Activated CD4-positive, alpha-beta T cell treated with anti-CD3 and anti-CD28 coated beads for 4 hours (primary cell): Measurements from ENCODE around the gene CTSW.
A peak's percentile ranks its signal among the peaks of the same experiment; 100 is the strongest.

Experiments
- DNase-seq, 2 donors: peaks; one replicate each; pipeline ENCODE4 v3.0.0-alpha.2; 2020

Gene CTSW

GRCh38 chr11:65868076-65868667 lies 11.5 kb upstream of the CTSW start:
- DNase-seq, result no peak

GRCh38 chr11:65868907-65869306 lies 10.7 kb upstream of the CTSW start:
- DNase-seq, result no peak

- no peak for DNase-seq
Observed at GRCh38 chr11:65869643-65870306, 9.9 kb upstream of the CTSW start.

- DNase-seq, result no peak
Observed at GRCh38 chr11:65870307-65870658, 9.4 kb upstream of the CTSW start.

DNA sequence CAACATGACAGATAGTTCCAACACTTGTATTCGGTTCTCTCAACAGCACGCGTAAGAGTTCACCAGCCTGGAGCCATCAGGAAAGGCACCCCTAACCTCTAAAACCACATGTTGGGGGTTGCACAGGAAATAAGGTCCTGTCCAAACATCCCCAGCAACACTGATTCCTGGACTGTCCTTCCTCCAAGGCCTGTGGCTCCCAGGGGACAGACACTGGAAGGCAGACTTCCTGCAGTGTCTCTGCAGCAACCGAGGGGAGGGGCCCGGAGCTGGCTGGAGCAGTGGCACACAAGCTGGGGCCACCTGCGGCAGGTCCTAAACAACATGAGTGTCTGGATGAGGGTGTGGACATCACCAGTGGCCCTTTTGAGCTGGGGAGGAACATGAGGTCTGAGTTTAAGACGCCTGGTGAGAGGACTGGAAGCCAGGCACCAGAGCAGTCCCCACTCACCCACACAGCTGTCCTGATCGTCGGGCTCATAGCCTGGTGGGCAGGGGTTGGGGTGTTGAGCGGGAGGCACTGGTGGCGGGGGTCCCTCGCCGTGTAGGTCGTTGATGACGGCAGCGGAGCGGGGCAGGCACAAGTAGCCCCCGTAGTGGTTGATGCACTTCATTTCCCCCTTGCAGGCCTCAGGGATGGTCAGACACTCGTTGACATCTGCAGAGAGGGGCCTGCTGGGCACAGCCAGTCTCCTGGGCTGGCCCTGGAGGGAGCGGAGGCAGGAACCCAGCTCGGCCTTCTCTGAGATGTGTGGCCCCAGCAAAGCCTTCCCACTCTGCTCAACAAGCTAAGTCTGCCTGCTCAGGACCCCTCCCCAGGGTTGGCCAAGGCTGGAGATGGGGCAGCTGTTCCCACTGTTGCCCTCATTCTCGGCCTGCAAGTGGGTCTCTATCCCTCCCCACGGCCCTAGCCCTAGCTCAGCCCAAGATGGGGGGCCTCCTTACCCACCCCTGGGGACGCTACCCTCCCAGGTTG lies 8.6 kb upstream of the CTSW start:
- DNase-seq, result no peak

DNA sequence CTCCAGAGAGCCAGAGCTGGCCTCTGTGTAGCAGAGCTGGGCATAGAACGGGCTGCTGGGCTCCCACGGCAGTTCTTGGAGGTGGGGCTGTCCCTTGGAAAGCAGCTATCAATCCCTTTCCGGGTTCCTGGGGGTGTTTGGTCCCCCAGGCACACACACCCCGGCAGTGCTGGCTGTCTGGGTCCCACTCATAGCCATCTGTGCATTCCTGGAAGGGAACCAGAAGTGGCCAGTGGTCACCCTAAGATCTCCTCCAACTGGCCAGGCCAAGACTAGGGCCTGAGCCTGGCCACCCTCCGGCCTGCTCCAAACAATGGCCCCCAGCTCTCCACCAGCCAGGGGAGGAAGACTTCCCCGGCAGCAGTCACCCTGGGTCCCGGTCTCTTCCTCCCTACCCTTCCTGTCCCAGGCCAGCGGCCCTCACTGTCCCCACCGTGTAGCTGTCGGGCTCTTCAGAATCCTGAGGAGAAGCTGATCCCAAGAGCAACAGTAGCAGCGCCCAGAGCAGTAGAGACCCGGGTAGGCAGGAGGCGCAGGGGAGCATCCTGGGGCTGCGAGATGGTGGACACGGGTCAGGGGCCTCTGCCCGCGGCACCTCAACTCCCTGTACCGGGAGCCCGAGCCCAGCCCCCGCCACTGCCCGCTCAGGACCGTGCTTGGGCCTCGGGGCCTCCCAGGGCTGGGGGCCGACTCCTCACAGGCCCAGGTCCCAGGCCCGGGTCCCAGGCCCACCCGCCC lies 7.7 kb upstream of the CTSW start:
- DNase-seq, result no peak

DNA sequence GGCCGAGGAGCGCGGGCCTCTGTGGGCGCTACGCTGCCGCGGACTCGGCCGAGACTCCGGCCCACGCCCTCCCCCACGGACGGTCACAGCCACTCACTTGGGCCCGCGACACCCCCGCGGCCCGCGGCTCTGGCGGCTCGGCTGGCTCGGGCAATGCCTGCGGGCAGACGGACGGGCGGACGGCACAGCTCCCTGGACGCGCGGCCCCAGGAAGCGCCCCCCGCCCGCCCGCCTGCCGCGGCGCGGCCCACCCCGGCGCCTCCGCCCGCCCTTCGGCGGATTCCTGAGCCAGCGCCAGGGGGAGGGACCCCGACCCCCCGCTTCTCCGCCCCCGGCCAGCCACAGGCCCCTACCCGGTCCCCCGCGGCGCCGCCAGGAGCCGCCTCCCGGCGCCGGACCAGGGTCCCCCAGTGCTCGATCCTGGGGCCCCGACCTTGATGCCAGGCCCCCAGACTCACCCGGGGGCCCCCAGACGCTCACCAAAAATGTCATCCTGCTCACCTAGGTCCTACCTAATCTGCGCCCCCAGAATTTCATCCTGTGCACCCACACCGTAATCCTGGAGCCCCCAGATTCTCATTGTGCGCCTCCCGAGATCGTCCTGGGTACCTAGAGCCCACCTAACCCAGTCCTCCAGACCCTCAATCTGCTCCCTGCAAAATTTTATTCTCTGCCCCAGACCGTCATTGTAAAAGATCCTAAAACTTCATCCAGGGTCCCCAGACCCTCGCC lies 6.9 kb upstream of the CTSW start, which contains the start of gene EFEMP2:
Gene EFEMP2, minus strand, starts transcription at position 215 of the 732 bp plus-strand sequence. CDS start 446 bp downstream, outside the sequence.
- DNase-seq, result no peak

DNA sequence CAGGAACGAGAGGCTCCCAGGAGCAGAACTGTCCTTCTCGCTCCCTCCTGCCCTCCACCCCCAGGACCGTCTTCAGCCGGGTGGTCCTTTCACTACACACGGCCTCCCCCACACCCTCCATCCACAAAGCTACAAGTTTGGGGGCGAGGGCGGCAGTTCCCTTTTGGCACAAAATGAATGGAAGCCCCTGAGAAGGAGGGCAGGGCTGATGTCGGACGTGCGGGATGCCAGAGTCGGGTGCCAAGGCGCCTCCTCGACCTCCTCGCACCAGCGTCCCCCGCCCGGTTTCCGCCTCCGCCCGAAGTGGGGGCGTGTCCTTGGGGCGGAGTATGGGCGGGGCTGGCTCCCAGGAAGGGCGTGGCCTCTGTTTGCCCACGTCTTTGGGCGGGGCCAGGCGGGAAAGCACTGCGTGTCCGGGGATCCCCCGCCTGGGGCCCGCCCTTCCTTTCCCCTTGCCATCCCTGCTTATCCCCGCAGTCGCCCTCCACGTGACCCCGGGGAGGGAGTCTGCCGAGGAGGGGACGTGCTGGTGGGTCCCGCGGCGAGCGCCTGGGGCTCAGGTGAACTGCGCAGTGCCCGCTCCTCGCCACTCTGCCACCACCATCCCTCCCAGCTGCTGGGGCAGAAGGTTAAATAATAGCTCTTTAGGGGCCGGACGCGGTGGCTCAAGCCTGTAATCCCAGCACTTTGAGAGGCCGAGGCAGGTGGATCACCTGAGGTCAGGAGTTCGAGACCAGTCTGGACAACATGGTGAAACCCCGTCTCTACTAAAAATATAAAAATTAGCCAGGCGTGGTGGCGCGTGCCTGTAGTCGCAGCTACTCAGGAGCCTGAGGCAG lies 6.1 kb upstream of the CTSW start:
- DNase-seq, result peak; percentile 96 to 97

DNA sequence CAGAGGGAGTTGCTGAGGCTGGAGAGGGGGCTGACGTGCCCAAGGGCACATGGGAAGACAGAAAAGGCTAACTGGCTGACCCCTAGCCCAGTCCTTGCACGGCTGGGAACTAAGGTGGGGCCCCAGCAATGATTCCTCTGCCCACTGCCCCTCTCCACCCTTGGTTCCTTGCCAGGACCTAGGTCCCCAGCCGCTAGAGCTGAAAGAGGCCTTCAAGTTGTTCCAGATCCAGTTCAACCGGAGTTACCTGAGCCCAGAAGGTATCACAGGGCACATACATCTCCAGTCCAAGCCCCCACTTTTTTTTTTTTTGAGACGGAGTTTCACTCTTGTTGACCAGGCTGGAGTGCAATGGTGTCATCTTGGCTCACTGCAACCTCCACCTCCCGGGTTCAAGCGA lies 390 bp downstream of the CTSW start:
- no peak for DNase-seq

- no peak for DNase-seq
Observed at GRCh38 chr11:65880844-65881421, 1.3 kb downstream of the CTSW start.

GRCh38 chr11:65882120-65883057 lies 2.8 kb downstream of the CTSW start:
- DNase-seq, result no peak

DNA sequence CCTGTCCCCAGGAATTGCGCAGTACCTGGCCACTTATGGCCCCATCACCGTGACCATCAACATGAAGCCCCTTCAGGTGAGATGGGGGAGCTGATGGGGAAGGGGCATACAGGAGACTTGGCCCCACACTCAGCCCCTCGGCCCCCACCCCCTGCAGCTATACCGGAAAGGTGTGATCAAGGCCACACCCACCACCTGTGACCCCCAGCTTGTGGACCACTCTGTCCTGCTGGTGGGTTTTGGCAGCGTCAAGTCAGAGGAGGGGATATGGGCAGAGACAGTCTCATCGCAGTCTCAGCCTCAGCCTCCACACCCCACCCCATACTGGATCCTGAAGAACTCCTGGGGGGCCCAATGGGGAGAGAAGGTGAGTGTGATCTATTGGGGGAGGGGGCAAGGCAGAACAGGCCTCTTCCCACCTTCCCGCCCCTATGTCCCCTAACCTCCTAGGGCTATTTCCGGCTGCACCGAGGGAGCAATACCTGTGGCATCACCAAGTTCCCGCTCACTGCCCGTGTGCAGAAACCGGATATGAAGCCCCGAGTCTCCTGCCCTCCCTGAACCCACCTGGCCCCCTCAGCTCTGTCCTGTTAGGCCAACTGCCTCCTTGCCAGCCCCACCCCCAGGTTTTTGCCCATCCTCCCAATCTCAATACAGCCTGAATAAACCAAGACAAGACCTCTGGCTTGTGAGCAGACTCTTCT lies 3.6 kb downstream of the CTSW start:
- DNase-seq, result no peak

GRCh38 chr11:65883786-65884715 lies 4.4 kb downstream of the CTSW start:
- DNase-seq, result no peak

- DNase-seq, result peak; percentile 76 to 79
Observed at GRCh38 chr11:65884716-65885092, 5.1 kb downstream of the CTSW start.

DNA sequence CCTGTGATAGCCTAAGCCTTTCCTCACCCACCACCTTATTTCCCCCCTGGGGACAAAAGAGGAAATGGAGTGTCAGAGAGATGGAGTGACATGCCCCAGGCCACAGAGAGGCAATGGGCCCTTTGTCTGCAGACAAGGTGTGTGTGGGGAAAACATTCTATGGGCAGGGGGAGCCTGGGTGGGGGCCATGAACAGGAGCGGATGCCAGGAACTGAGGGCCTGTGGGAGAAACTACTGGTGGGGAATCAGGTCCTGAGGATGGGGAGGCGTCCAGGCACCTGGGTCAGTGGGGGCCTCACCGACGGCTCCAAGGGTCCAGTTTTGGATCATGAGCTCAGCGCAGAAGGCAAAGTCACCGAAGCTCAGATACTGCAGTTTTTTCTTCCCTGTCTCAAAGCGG lies 5.6 kb downstream of the CTSW start:
- DNase-seq, result no peak

- DNase-seq, result no peak
Observed at GRCh38 chr11:65885808-65886536, 6.3 kb downstream of the CTSW start.
